Loucy (cell line): ENCODE results near the gene CCDC38.

Experiments
- CTCF ChIP-seq: fragments of 200-600 bp; sonication (generic); conservative IDR thresholded peaks from 2 replicates; pipeline ENCODE4 v1.5.1; 2014; ENCODE audit warnings: mild to moderate bottlenecking, antibody characterized with exemption, low read length
- EZH2phosphoT487 ChIP-seq: fragments of 200-600 bp; IDR thresholded peaks from 2 replicates; pipeline ENCODE4 v1.6.1; 2018; ENCODE audit warnings: antibody characterized with exemption, mild to moderate bottlenecking, moderate library complexity, borderline replicate concordance

DNA sequence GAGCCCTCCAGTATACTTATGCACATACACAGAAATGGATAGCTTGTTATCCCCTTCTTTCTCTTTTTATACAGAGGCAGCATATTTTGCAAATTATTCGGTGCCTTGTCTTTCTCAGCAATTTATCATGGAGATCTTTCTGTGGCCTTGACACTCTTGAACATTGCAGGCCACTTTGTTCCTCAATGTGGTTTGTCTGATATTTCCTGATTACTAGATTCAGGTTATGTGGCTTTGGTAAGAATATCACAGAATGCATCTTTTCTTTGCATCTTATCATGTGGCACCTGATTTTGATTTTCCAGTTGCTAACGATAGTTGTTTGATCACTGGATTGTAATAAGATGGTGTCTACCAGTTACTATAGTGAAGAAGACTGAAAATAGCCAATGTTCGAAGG, 90.8 kb downstream of the CCDC38 start:
- TF ChIP-seq CTCF: no peak
- no peak for TF ChIP-seq EZH2phosphoT487
